GM12874 (cell line): Measurements from ENCODE around the gene COX5B.

Experiments
- TF ChIP-seq, protein P1 (sequence below): IDR thresholded peaks from 2 replicates; pipeline ENCODE4 v1.5.1; 2011; ENCODE audit warnings: low read depth, mild to moderate bottlenecking, control low read depth, low read length, moderate library complexity; ENCODE audit not compliant: insufficient read depth

COX5B gene

DNA sequence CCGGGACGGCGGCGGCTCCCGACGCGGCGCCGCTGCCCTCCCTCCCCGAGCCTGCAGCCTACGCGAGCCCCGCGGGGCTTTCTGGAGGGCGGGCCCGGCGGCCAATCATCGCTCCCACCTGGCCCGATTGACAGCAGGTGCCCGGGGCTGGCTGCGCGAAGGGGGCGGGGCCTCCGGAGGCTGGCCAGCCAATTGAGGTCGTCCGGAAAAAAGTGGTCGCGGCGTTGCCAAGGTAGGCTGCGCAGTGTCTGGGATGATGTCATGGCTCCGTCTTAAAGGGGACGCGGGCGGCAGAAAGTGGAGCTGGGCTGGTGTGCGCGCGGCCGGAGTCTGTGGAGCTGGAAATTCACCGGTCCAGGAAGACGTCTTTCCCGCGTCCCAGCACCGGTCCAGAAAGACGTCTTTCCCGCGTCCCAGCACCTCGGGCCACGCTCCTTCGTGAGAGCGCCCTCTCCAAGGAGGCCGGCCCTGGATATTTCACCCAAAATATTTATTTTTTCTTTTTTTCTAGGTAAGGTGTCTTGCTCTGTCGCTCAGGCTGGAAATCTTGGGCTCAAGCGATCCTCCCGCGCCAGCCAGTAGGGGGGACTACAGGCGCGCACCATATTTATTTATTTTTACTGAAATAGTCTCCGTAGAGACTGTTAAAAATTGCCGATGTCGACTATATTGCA is 18.2 kb downstream of the COX5B start, which contains the start of gene ACTR1B:
ACTR1B (minus strand) TSS at position 83 of the 674 bp plus-strand sequence. CDS start 154 bp downstream, outside the sequence.
- TF ChIP-seq, protein P1, sequence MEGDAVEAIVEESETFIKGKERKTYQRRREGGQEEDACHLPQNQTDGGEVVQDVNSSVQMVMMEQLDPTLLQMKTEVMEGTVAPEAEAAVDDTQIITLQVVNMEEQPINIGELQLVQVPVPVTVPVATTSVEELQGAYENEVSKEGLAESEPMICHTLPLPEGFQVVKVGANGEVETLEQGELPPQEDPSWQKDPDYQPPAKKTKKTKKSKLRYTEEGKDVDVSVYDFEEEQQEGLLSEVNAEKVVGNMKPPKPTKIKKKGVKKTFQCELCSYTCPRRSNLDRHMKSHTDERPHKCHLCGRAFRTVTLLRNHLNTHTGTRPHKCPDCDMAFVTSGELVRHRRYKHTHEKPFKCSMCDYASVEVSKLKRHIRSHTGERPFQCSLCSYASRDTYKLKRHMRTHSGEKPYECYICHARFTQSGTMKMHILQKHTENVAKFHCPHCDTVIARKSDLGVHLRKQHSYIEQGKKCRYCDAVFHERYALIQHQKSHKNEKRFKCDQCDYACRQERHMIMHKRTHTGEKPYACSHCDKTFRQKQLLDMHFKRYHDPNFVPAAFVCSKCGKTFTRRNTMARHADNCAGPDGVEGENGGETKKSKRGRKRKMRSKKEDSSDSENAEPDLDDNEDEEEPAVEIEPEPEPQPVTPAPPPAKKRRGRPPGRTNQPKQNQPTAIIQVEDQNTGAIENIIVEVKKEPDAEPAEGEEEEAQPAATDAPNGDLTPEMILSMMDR, result peak; percentile 47; the same call in 1 of the 2 replicates

GRCh38 chr2:97664636-97664970 is 18.7 kb downstream of the COX5B start:
- TF ChIP-seq, protein P1, result no peak

- TF ChIP-seq, protein P1, result no peak
Measured at GRCh38 chr2:97669448-97669847, 23.6 kb downstream of the COX5B start, which contains the start of gene C2orf92. C2orf92 (plus strand) TSS chr2:97669713; CDS start chr2:97669789, 76 bp downstream.

DNA sequence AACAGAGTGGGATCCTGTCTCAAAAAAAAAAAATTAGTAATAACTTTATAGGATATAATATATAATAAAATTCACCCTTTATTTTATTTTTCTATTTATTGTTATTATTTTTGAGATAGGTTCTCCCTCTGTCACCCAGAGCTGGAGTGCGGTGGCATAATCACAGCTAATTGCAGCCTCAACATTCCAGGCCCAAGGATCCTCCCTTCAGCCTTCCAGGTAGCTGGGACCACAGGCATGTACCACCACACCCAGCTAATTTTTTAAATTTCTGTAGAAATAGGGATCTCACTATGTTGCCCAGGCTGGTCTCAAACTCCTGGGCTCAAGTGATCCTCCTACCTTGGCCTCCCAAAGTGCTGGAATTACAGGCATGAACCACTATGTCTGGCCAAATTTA is 24.6 kb downstream of the COX5B start:
- TF ChIP-seq, protein P1, result no peak

GRCh38 chr2:97671526-97671925 is 25.7 kb downstream of the COX5B start:
- TF ChIP-seq, protein P1, result no peak

DNA sequence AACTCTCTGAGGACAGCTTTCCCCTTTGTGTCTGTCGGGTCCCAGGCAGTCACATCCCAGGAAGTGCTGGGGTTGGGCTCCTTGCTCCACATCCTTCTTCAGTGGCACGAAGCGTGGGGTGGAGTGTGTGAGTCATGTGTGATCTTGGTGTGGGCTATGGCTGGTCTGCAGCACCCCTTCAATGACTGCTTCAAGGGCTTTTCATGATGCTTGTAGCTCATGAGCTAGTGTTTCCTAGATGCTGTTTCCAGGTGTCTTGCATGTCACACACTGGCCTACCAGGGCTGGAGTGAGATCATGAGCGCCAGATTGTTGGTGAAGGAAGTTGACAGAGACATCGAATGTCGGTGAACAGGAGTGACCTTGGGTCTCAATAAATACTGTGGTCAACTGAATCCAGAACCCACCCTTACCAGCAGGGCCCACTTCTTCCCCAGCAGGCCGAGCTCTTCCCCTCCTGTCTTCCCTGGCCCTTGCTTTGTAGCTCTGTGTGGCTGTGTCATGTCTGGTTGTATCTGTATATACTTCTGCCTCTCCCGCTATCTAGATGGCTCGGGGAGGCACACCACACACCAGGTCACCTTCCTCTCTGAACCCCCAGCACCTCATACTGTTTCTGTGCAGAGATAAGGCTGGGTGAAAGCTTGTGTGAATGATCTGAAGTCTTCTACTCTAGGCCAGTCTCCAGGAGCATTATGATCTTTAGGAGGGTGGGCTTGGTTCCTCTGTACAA is 27.5 kb downstream of the COX5B start:
- TF ChIP-seq, protein P1, result no peak

- TF ChIP-seq, protein P1, result no peak
Measured at GRCh38 chr2:97673915-97674283, 28.0 kb downstream of the COX5B start.
